Measurements from ENCODE around the gene TOGARAM2.

TOGARAM2 gene

GRCh38 chr2:29053670-29054400 lies 72.7 kb downstream of the TOGARAM2 start:
- no peak for DNase-seq (ENCODE audit: low spot score)

- DNase-seq (ENCODE audit: low spot score): no peak
Observed at GRCh38 chr2:29054430-29054829, 73.3 kb downstream of the TOGARAM2 start.

- DNase-seq (ENCODE audit: low spot score): no peak
Observed at GRCh38 chr2:29055601-29056000, 74.5 kb downstream of the TOGARAM2 start.

GRCh38 chr2:29056452-29056851 lies 75.4 kb downstream of the TOGARAM2 start:
- no peak for DNase-seq (ENCODE audit: low spot score)

GRCh38 chr2:29057006-29057405 lies 75.9 kb downstream of the TOGARAM2 start:
- no peak for DNase-seq (ENCODE audit: low spot score)

GRCh38 chr2:29059624-29060023 lies 78.5 kb downstream of the TOGARAM2 start:
- DNase-seq (ENCODE audit: low spot score): no peak

GRCh38 chr2:29060441-29060840 lies 79.3 kb downstream of the TOGARAM2 start:
- no peak for DNase-seq (ENCODE audit: low spot score)

- no peak for DNase-seq (ENCODE audit: low spot score)
Observed at GRCh38 chr2:29061176-29061575, 80.1 kb downstream of the TOGARAM2 start.

GRCh38 chr2:29061616-29062015 lies 80.5 kb downstream of the TOGARAM2 start:
- DNase-seq (ENCODE audit: low spot score): no peak

- no peak for DNase-seq (ENCODE audit: low spot score)
Observed at GRCh38 chr2:29062371-29062770, 81.3 kb downstream of the TOGARAM2 start.

- DNase-seq (ENCODE audit: low spot score): no peak
Observed at GRCh38 chr2:29063056-29063455, 82.0 kb downstream of the TOGARAM2 start.

GRCh38 chr2:29063646-29064345 lies 82.7 kb downstream of the TOGARAM2 start:
- DNase-seq (ENCODE audit: low spot score): no peak

GRCh38 chr2:29064346-29064715 lies 83.2 kb downstream of the TOGARAM2 start:
- DNase-seq (ENCODE audit: low spot score): no peak

- no peak for DNase-seq (ENCODE audit: low spot score)
Observed at GRCh38 chr2:29064746-29065067, 83.6 kb downstream of the TOGARAM2 start.

GRCh38 chr2:29065068-29065811 lies 84.1 kb downstream of the TOGARAM2 start:
- no peak for DNase-seq (ENCODE audit: low spot score)

- DNase-seq (ENCODE audit: low spot score): no peak
Observed at GRCh38 chr2:29066271-29066860, 85.3 kb downstream of the TOGARAM2 start.

- DNase-seq (ENCODE audit: low spot score): no peak
Observed at GRCh38 chr2:29066997-29067605, 86.0 kb downstream of the TOGARAM2 start.

GRCh38 chr2:29068513-29068912 lies 87.4 kb downstream of the TOGARAM2 start:
- DNase-seq (ENCODE audit: low spot score): no peak

- no peak for DNase-seq (ENCODE audit: low spot score)
Observed at GRCh38 chr2:29070526-29070925, 89.4 kb downstream of the TOGARAM2 start.

- no peak for DNase-seq (ENCODE audit: low spot score)
Observed at GRCh38 chr2:29071032-29071975, 90.2 kb downstream of the TOGARAM2 start.

- no peak for DNase-seq (ENCODE audit: low spot score)
Observed at GRCh38 chr2:29072251-29072650, 91.2 kb downstream of the TOGARAM2 start.
